H9 (cell line): Measurements from ENCODE around the gene AKNA. TPM values are rescaled to one million over a fixed set of nuclear protein-coding genes. Genes with fewer than 3 reads are reported as not detected.

Experiments
- DNase-seq: peaks from one replicate; pipeline ENCODE4 v3.0.0-alpha.2; 2017
- H2AFZ ChIP-seq: one replicate; pipeline ENCODE4 v1.6.1; 2013; ENCODE audit warnings: mild to moderate bottlenecking, low read length, control low read depth, moderate library complexity
- H2AK5ac ChIP-seq: 2 replicates; pipeline ENCODE4 v1.6.1; 2013; ENCODE audit warnings: low read length, control low read depth, mixed read lengths; ENCODE audit not compliant: insufficient read length
- H2BK120ac ChIP-seq: one replicate; pipeline ENCODE4 v1.6.1; 2013; ENCODE audit warnings: low read depth, mild to moderate bottlenecking, low read length, control low read depth, inconsistent platforms; ENCODE audit not compliant: poor library complexity, severe bottlenecking
- H2BK12ac ChIP-seq: 2 replicates; pipeline ENCODE4 v1.6.1; 2013; ENCODE audit warnings: low read length, control low read depth, mixed read lengths, low read depth; ENCODE audit not compliant: insufficient read length
- H2BK15ac ChIP-seq: 2 replicates; pipeline ENCODE4 v1.6.1; 2013; ENCODE audit warnings: low read depth, low read length, control low read depth
- H2BK20ac ChIP-seq: one replicate; pipeline ENCODE4 v1.6.1; 2013; ENCODE audit warnings: low read depth, mild to moderate bottlenecking, low read length, control low read depth, inconsistent platforms; ENCODE audit not compliant: poor library complexity, severe bottlenecking
- H2BK5ac ChIP-seq: 2 replicates; pipeline ENCODE4 v1.6.1; 2013; ENCODE audit warnings: low read length, control low read depth, mixed read lengths; ENCODE audit not compliant: insufficient read length
- H3K14ac ChIP-seq: 2 replicates; pipeline ENCODE4 v1.6.1; 2013; ENCODE audit warnings: low read length, control low read depth; ENCODE audit not compliant: insufficient read depth
- H3K18ac ChIP-seq: 2 replicates; pipeline ENCODE4 v1.6.1; 2013; ENCODE audit warnings: low read depth, mild to moderate bottlenecking, mixed read lengths, low read length, control low read depth; ENCODE audit not compliant: insufficient read length
- H3K23ac ChIP-seq: 2 replicates; pipeline ENCODE4 v1.6.1; 2013; ENCODE audit warnings: low read length, control low read depth, mixed read lengths, low read depth; ENCODE audit not compliant: insufficient read length
- H3K23me2 ChIP-seq: 2 replicates; pipeline ENCODE4 v1.6.1; 2013; ENCODE audit warnings: low read depth, mild to moderate bottlenecking, mixed read lengths, low read length, control low read depth; ENCODE audit not compliant: insufficient read length, poor library complexity, severe bottlenecking
- H3K27ac ChIP-seq: 2 replicates; pipeline ENCODE4 v1.5.1; 2013; ENCODE audit warnings: low read length, control low read depth, mixed read lengths, low read depth; ENCODE audit not compliant: insufficient read length
- H3K27me3 ChIP-seq: 2 replicates; pipeline ENCODE4 v1.6.1; 2013; ENCODE audit warnings: low read length, control low read depth, inconsistent platforms; ENCODE audit not compliant: insufficient read depth
- H3K4ac ChIP-seq: 2 replicates; pipeline ENCODE4 v1.6.1; 2013; ENCODE audit warnings: low read depth, mild to moderate bottlenecking, control low read depth, inconsistent platforms, low read length, moderate library complexity
- H3K4me1 ChIP-seq: 2 replicates; pipeline ENCODE4 v1.6.1; 2013; ENCODE audit warnings: low read length, control low read depth, inconsistent platforms; ENCODE audit not compliant: insufficient read depth
- H3K4me2 ChIP-seq: 2 replicates; pipeline ENCODE4 v1.6.1; 2013; ENCODE audit warnings: low read length, control low read depth, mixed read lengths; ENCODE audit not compliant: insufficient read length, insufficient read depth
- H3K56ac ChIP-seq: 2 replicates; pipeline ENCODE4 v1.6.1; 2013; ENCODE audit warnings: low read depth, mild to moderate bottlenecking, mixed read lengths, low read length, control low read depth; ENCODE audit not compliant: insufficient read length
- H3K79me1 ChIP-seq: 2 replicates; pipeline ENCODE4 v1.6.1; 2013; ENCODE audit warnings: low read depth, mild to moderate bottlenecking, moderate library complexity, low read length, control low read depth, inconsistent platforms; ENCODE audit not compliant: insufficient read depth, poor library complexity, severe bottlenecking
- H3K79me2 ChIP-seq: 2 replicates; pipeline ENCODE4 v1.6.1; 2013; ENCODE audit warnings: low read length, control low read depth, inconsistent platforms; ENCODE audit not compliant: insufficient read depth
- H3K9ac ChIP-seq: 2 replicates; pipeline ENCODE4 v1.6.1; 2013; ENCODE audit warnings: low read length, control low read depth, mixed read lengths; ENCODE audit not compliant: insufficient read length; ENCODE audit errors: extremely low read depth
- H3K9me3 ChIP-seq: one replicate; pipeline ENCODE4 v1.6.1; 2013; ENCODE audit warnings: low read depth, low read length, inconsistent platforms; ENCODE audit not compliant: control insufficient read depth
- H3T11ph ChIP-seq: one replicate; pipeline ENCODE4 v1.6.1; 2013; ENCODE audit warnings: mild to moderate bottlenecking, low read length, control low read depth, inconsistent platforms
- H4K20me1 ChIP-seq: one replicate; pipeline ENCODE4 v1.6.1; 2013; ENCODE audit not compliant: control insufficient read depth, insufficient read length, insufficient read depth
- H4K5ac ChIP-seq: 2 replicates; pipeline ENCODE4 v1.6.1; 2013; ENCODE audit warnings: low read depth, mild to moderate bottlenecking, mixed read lengths, low read length, control low read depth; ENCODE audit not compliant: insufficient read length
- H4K8ac ChIP-seq: replicated peaks from 2 replicates; pipeline ENCODE4 v1.6.1; 2013; ENCODE audit warnings: low read length, control low read depth, mixed read lengths, low read depth; ENCODE audit not compliant: insufficient read length
- H4K91ac ChIP-seq: 2 replicates; pipeline ENCODE4 v1.6.1; 2013; ENCODE audit warnings: low read depth, mild to moderate bottlenecking, moderate library complexity, mixed read lengths, low read length, control low read depth; ENCODE audit not compliant: insufficient read length
- H3K27ac Mint-ChIP-seq, 3 experiments: 2 replicates in 2 of 3; 3 replicates in 1 of 3; pipeline ENCODE4 v1.8.0; 2020 to 2021; ENCODE audit warnings: mixed read lengths in 3 of 3, mild to moderate bottlenecking in 1 of 3, moderate library complexity in 1 of 3
- H3K27me3 Mint-ChIP-seq: 2 replicates; pipeline ENCODE4 v1.8.0; 2021; ENCODE audit warnings: low read depth, mild to moderate bottlenecking, moderate library complexity, mixed read lengths
- H3K36me3 Mint-ChIP-seq, 3 experiments: 2 replicates in 2 of 3; 3 replicates in 1 of 3; pipeline ENCODE4 v1.8.0; 2020 to 2021; ENCODE audit warnings: low read depth in 3 of 3, mixed read lengths in 3 of 3; ENCODE audit not compliant: insufficient read depth in 1 of 3
- H3K4me1 Mint-ChIP-seq, 2 experiments: 2 replicates each; pipeline ENCODE4 v1.8.0; 2020; ENCODE audit warnings: mixed read lengths in 2 of 2
- H3K4me3 Mint-ChIP-seq, 2 experiments: 2 replicates in 1 of 2; 3 replicates in 1 of 2; pipeline ENCODE4 v1.8.0; 2020 to 2021; ENCODE audit warnings: mild to moderate bottlenecking in 2 of 2, mixed read lengths in 2 of 2, moderate library complexity in 1 of 2
- H3K9me3 Mint-ChIP-seq, 2 experiments: 2 replicates in 1 of 2; 3 replicates in 1 of 2; pipeline ENCODE4 v1.8.0; 2020; ENCODE audit warnings: mild to moderate bottlenecking in 2 of 2, mixed read lengths in 2 of 2, moderate library complexity in 1 of 2
- WGBS: extraction: QIAGEN DNeasy Blood & Tissue Kit; methylation state at CpG from one replicate; pipeline ENCODE4 v1.1.7; 2013; ENCODE audit warnings: missing lambda C conversion rate, low lambda C conversion rate, mixed read lengths; ENCODE audit not compliant: insufficient read length; ENCODE audit errors: extremely low coverage; 5-methylcytosine and 5-hydroxymethylcytosine counted together
- total RNA-seq: library from RNA; stranded (reverse); gene quantifications from 2 replicates; pipeline ENCODE4 v1.2.1, GENCODE V29; 2021
- TF ChIP-seq, protein P1 (sequence below): fragments of 200-600 bp; sonication (generic); conservative IDR thresholded peaks from 3 replicates; pipeline ENCODE4 v1.8.0; 2021; ENCODE audit warnings: antibody characterized with exemption, mild to moderate bottlenecking

Gene AKNA
- total RNA-seq, 1 experiment from 2014 or later, result 19.7 TPM

DNA sequence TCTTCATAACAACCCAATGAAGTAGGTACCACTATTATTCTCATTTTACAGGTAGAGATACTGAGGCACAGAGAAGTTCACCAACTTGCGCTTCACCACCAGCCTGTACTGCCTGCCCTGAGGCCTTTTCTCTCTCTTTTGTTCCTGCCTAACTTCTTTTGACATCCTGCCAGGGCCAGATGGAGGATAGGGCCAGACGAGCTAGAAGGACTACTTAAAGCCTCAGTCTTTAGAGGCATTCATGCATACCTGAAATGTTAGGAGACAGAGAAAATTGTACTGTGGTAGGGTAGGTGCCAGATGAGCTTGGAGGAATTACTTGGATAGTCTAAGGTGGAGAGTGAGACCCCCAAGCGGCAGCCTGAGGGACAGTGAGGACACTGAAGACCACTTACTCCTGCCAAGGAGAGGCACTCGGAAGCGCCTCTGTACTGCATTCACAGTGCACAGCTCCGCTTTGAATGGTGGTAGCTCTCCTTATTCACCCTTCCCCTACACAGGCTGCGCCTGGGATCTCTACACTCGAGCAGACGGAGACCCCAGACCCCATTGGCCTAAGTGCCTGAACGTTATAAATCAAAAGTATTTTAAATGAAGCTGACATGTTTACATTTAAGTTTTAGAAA lies 71.1 kb downstream of the AKNA start:
- Histone ChIP-seq H3K14ac (no peak overlapping the region), H3T11ph (no peak overlapping the region), H4K8ac (no peak overlapping the region), H3K4me2 (no peak overlapping the region), H2BK15ac (no peak overlapping the region), H3K9me3 (no peaks in the 10 kb centered on the region), H3K79me2 (no peaks in the 10 kb centered on the region), H3K79me1 (no peaks in the 10 kb centered on the region), H2BK12ac (no peak overlapping the region), H3K27ac (no peak overlapping the region), H3K23ac (no peak overlapping the region), H2BK5ac (no peak overlapping the region), H3K4ac (no peak overlapping the region), H3K18ac (no peak overlapping the region), H2BK20ac (no peak overlapping the region), H3K4me1 (no peaks in the 10 kb centered on the region), H4K91ac (no peak overlapping the region), H4K20me1 (no peaks in the 10 kb centered on the region), H3K27me3 (no peaks in the 10 kb centered on the region), H3K9ac (no peak overlapping the region), H3K56ac (no peak overlapping the region), H2AFZ (no peak overlapping the region), H4K5ac (no peak overlapping the region), H3K23me2 (no peaks in the 10 kb centered on the region), H2AK5ac (no peak overlapping the region), H2BK120ac (no peak overlapping the region)
- no peaks in the 10 kb centered on the region for H3K36me3 Mint-ChIP-seq
- no peak for DNase-seq
- H3K4me1 Mint-ChIP-seq, result peaks cover 0 to 5% of the 10 kb centered on the region in 2 experiments; a peak in 2 of 4 replicates
- no peak overlapping the region for H3K27ac Mint-ChIP-seq
- H3K9me3 Mint-ChIP-seq, result no peaks in the 10 kb centered on the region
- peaks cover 6% of the 10 kb centered on the region for H3K27me3 Mint-ChIP-seq
- WGBS, result no CpG with 5 or more reads among the region's 10 CpGs
- no peak overlapping the region for H3K4me3 Mint-ChIP-seq
- TF ChIP-seq, protein P1, sequence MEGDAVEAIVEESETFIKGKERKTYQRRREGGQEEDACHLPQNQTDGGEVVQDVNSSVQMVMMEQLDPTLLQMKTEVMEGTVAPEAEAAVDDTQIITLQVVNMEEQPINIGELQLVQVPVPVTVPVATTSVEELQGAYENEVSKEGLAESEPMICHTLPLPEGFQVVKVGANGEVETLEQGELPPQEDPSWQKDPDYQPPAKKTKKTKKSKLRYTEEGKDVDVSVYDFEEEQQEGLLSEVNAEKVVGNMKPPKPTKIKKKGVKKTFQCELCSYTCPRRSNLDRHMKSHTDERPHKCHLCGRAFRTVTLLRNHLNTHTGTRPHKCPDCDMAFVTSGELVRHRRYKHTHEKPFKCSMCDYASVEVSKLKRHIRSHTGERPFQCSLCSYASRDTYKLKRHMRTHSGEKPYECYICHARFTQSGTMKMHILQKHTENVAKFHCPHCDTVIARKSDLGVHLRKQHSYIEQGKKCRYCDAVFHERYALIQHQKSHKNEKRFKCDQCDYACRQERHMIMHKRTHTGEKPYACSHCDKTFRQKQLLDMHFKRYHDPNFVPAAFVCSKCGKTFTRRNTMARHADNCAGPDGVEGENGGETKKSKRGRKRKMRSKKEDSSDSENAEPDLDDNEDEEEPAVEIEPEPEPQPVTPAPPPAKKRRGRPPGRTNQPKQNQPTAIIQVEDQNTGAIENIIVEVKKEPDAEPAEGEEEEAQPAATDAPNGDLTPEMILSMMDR, result no peak
